ENCODE measurements around the gene C12orf76.

DNA sequence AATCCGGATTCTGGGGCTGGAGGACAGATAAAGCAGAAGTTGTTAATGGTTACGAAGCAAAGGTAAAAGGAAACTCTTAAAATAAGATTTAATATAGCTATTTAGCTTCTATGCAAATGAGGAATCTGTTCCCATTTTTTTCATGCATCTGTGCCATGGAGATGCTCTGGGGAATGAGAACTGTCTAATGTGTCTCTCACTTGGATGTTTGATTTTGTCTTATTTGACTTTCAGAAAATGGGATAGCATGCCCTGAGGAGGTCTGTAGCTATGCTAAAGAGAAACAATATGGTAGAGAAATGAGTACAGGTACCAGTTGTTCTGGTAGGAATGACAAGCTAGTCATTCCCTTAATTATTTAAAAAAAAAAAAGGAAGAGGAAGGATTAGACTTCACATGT, 24.3 kb downstream of the C12orf76 start:
- TF ChIP-seq, protein P1, sequence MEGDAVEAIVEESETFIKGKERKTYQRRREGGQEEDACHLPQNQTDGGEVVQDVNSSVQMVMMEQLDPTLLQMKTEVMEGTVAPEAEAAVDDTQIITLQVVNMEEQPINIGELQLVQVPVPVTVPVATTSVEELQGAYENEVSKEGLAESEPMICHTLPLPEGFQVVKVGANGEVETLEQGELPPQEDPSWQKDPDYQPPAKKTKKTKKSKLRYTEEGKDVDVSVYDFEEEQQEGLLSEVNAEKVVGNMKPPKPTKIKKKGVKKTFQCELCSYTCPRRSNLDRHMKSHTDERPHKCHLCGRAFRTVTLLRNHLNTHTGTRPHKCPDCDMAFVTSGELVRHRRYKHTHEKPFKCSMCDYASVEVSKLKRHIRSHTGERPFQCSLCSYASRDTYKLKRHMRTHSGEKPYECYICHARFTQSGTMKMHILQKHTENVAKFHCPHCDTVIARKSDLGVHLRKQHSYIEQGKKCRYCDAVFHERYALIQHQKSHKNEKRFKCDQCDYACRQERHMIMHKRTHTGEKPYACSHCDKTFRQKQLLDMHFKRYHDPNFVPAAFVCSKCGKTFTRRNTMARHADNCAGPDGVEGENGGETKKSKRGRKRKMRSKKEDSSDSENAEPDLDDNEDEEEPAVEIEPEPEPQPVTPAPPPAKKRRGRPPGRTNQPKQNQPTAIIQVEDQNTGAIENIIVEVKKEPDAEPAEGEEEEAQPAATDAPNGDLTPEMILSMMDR (IDR thresholded peaks at IDR 0.05; ENCODE audit: low read depth, low read length): no peak
- TF ChIP-seq EZH2phosphoT487 (IDR thresholded peaks at IDR 0.05; ENCODE audit: low read depth): no peak
